T-cell (primary cell): ENCODE data around the gene FAM180A. TPM values are rescaled to one million over a fixed set of nuclear protein-coding genes. Genes with fewer than 3 reads are reported as not detected.

Experiments used
- ATAC-seq, 4 experiments: fragments of 200-7000 bp in 3 of 4; fragments of 150-1000 bp in 1 of 4; cut with Tn5 transposase; replicated peaks in 1 of 4; 1 replicate in 3 of 4; 2 replicates in 1 of 4; pipeline ENCODE4 v1.10.0; 2021; ENCODE audit warnings: moderate library complexity in 3 of 4, mild to moderate bottlenecking in 2 of 4, moderate number of reproducible peaks in 1 of 4
- CTCF ChIA-PET, 2 donors: fragments of 300-600 bp; sonication (Branson Sonifier 250); formaldehyde crosslinking; loops; one replicate each; lab custom pipeline; 2022; ENCODE audit warnings: antibody characterized with exemption in 2 of 2; lab: Charles Lee
- POLR2A ChIA-PET, 2 donors: fragments of 300-600 bp; sonication (Branson Sonifier 250); formaldehyde crosslinking; loops; one replicate each; lab custom pipeline; 2022; ENCODE audit warnings: antibody characterized with exemption in 2 of 2; lab: Charles Lee
- DNase-seq, 35 experiments: peaks; one replicate each; pipeline versions ENCODE4 v3.0.0 to v3.0.0-alpha.2; 2013 to 2023
- H3K27ac ChIP-seq: one replicate; pipeline ENCODE4 v1.5.1; 2013; ENCODE audit warnings: low read length
- H3K27me3 ChIP-seq, 2 experiments: replicated peaks in 1 of 2; 1 replicate in 1 of 2; 2 replicates in 1 of 2; pipeline versions ENCODE4 v1.6.1 to v1.7.0; 2013; ENCODE audit warnings: low read length in 1 of 2, mixed read lengths in 1 of 2; ENCODE audit not compliant: control insufficient read depth in 2 of 2, insufficient read depth in 2 of 2; ENCODE audit errors: extremely low read depth in 1 of 2
- H3K36me3 ChIP-seq, 2 donors: 1 replicate in 1 of 2; 2 replicates in 1 of 2; pipeline versions ENCODE4 v1.6.1 to v1.7.0; 2013; ENCODE audit warnings: low read length in 1 of 2; ENCODE audit not compliant: control insufficient read depth in 2 of 2, insufficient read depth in 1 of 2; ENCODE audit errors: extremely low read depth in 1 of 2
- H3K4me1 ChIP-seq, 2 experiments: 1 replicate in 1 of 2; 2 replicates in 1 of 2; pipeline versions ENCODE4 v1.6.1 to v1.7.0; 2013; ENCODE audit warnings: low read length in 2 of 2, mixed read lengths in 1 of 2; ENCODE audit not compliant: insufficient read depth in 2 of 2, control insufficient read depth in 1 of 2; ENCODE audit errors: extremely low read depth in 1 of 2
- H3K4me3 ChIP-seq, 2 donors: 1 replicate in 1 of 2; 2 replicates in 1 of 2; pipeline versions ENCODE4 v1.5.1 to v1.7.0; 2013; ENCODE audit warnings: mild to moderate bottlenecking in 2 of 2, low read length in 1 of 2, moderate library complexity in 1 of 2; ENCODE audit not compliant: control insufficient read depth in 1 of 2; ENCODE audit errors: extremely low read depth in 1 of 2
- H3K9me3 ChIP-seq: 2 replicates; pipeline ENCODE4 v1.7.0; 2013
- H3K27ac Mint-ChIP-seq, 2 donors: one replicate each; pipeline ENCODE4 v1.8.0; 2020 to 2021; ENCODE audit warnings: mild to moderate bottlenecking in 2 of 2, mixed read lengths in 2 of 2
- H3K27me3 Mint-ChIP-seq, 2 donors: one replicate each; pipeline ENCODE4 v1.8.0; 2021 to 2022; ENCODE audit warnings: mixed read lengths in 2 of 2
- H3K36me3 Mint-ChIP-seq: one replicate; pipeline ENCODE4 v1.8.0; 2021; ENCODE audit warnings: mixed read lengths
- H3K4me1 Mint-ChIP-seq, 3 donors: one replicate each; pipeline ENCODE4 v1.8.0; 2020 to 2022; ENCODE audit warnings: mixed read lengths in 3 of 3, mild to moderate bottlenecking in 1 of 3
- H3K4me3 Mint-ChIP-seq, 3 donors: one replicate each; pipeline ENCODE4 v1.8.0; 2020 to 2022; ENCODE audit warnings: mild to moderate bottlenecking in 3 of 3, mixed read lengths in 3 of 3, moderate library complexity in 3 of 3
- H3K9me3 Mint-ChIP-seq, 3 donors: one replicate each; pipeline ENCODE4 v1.8.0; 2020 to 2022; ENCODE audit warnings: mixed read lengths in 3 of 3
- WGBS: methylation state at CpG from one replicate; pipeline ENCODE4 v1.1.5; 2013; ENCODE audit warnings: missing lambda C conversion rate; ENCODE audit not compliant: insufficient coverage; 5-methylcytosine and 5-hydroxymethylcytosine counted together
- total RNA-seq, 35 experiments: library from RNA in 6 of 35; stranded (reverse) in 6 of 35; fragments of 120-200 nt in 1 of 35; gene quantifications; one replicate each; pipeline versions ENCODE4 v1.2.1 to v1.2.4 and lab custom pipeline; 2013 to 2026

Gene FAM180A
- total RNA-seq, 5 donors from 2014 or later (not counting 1 experiment from before 2014, with no cell fraction given) = not detected

GRCh38 chr7:135769005-135769802 is 20.6 kb upstream of the FAM180A start:
- peaks cover 3 to 12% of the 10 kb centered on the region in 2 experiments for H3K27me3 ChIP-seq
- H3K4me1 ChIP-seq = no peaks in the 10 kb centered on the region
- no peaks in the 10 kb centered on the region for H3K36me3 Mint-ChIP-seq
- no peak for DNase-seq
- H3K9me3 Mint-ChIP-seq = no peaks in the 10 kb centered on the region
- ATAC-seq = no peak
- no peak overlapping the region for H3K27ac Mint-ChIP-seq
- no peak overlapping the region for H3K4me3 ChIP-seq
- H3K27ac ChIP-seq = no peak overlapping the region
- H3K4me3 Mint-ChIP-seq = no peak overlapping the region
- no peaks in the 10 kb centered on the region for H3K36me3 ChIP-seq
- no peaks in the 10 kb centered on the region for H3K9me3 ChIP-seq
- CTCF ChIA-PET = no interaction called here
- peaks cover 15 to 20% of the 10 kb centered on the region in 2 donors for H3K27me3 Mint-ChIP-seq
- POLR2A ChIA-PET = no interaction called here
- H3K4me1 Mint-ChIP-seq = no peaks in the 10 kb centered on the region
- 78% methylated on average over 6 of the region's 7 CpGs for WGBS

DNA sequence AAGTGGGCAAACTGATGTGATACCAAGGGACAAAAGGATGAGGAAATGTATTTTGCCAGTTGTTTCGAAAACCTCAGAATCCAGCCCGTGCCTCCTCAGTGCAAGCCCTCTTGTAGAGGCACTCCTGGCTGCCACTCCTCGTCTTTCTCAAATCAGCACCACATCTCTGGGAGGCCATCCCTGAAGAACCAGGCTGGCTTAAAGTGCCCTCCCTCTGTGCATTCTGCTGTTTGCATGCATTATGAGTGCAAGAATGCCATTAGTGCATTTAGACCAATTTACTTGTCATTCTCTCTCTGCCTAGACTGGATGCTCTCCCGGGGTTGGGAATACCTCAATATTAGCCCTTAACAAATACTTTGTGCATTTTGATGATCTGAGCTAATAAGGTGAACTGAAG is 19.9 kb upstream of the FAM180A start:
- H3K4me3 Mint-ChIP-seq = no peak overlapping the region
- Histone ChIP-seq H3K4me1 (no peaks in the 10 kb centered on the region), H3K27me3 (peaks cover 3 to 12% of the 10 kb centered on the region in 2 experiments), H3K9me3 (no peaks in the 10 kb centered on the region), H3K27ac (no peak overlapping the region), H3K36me3 (no peaks in the 10 kb centered on the region), H3K4me3 (no peak overlapping the region)
- H3K4me1 Mint-ChIP-seq = no peaks in the 10 kb centered on the region
- no peaks in the 10 kb centered on the region for H3K36me3 Mint-ChIP-seq
- H3K27ac Mint-ChIP-seq = no peak overlapping the region
- POLR2A ChIA-PET = no interaction called here
- ATAC-seq = no peak
- no peak for DNase-seq
- CTCF ChIA-PET = no interaction called here
- H3K27me3 Mint-ChIP-seq = peaks cover 19 to 23% of the 10 kb centered on the region in 2 donors
- H3K9me3 Mint-ChIP-seq = no peaks in the 10 kb centered on the region
- WGBS = 80% methylated on average over 2 of the region's 4 CpGs

GRCh38 chr7:135768064-135768463 is 19.5 kb upstream of the FAM180A start:
- Histone ChIP-seq H3K36me3 (no peaks in the 10 kb centered on the region), H3K27ac (no peak overlapping the region), H3K27me3 (peaks cover 3 to 12% of the 10 kb centered on the region in 2 experiments), H3K4me1 (no peaks in the 10 kb centered on the region), H3K9me3 (no peaks in the 10 kb centered on the region), H3K4me3 (no peak overlapping the region)
- 70% methylated on average over 3 of the region's 3 CpGs for WGBS
- DNase-seq = no peak
- H3K4me3 Mint-ChIP-seq = no peak overlapping the region
- POLR2A ChIA-PET = no interaction called here
- H3K27ac Mint-ChIP-seq = no peak overlapping the region
- no peaks in the 10 kb centered on the region for H3K4me1 Mint-ChIP-seq
- no peak for ATAC-seq
- CTCF ChIA-PET = no interaction called here
- H3K36me3 Mint-ChIP-seq = no peaks in the 10 kb centered on the region
- no peaks in the 10 kb centered on the region for H3K9me3 Mint-ChIP-seq
- peaks cover 19 to 23% of the 10 kb centered on the region in 2 donors for H3K27me3 Mint-ChIP-seq

GRCh38 chr7:135763261-135763660 is 14.6 kb upstream of the FAM180A start:
- CTCF ChIA-PET = no interaction called here
- Histone ChIP-seq H3K9me3 (no peaks in the 10 kb centered on the region), H3K36me3 (no peaks in the 10 kb centered on the region), H3K4me1 (no peaks in the 10 kb centered on the region), H3K4me3 (no peak overlapping the region), H3K27me3 (peaks cover 3 to 12% of the 10 kb centered on the region in 2 experiments), H3K27ac (no peak overlapping the region)
- 100% methylated on average over 2 of the region's 2 CpGs for WGBS
- no peaks in the 10 kb centered on the region for H3K9me3 Mint-ChIP-seq
- no peak overlapping the region for H3K27ac Mint-ChIP-seq
- POLR2A ChIA-PET = no interaction called here
- no peak for DNase-seq
- no peaks in the 10 kb centered on the region for H3K36me3 Mint-ChIP-seq
- ATAC-seq = no peak
- peaks cover 34 to 39% of the 10 kb centered on the region in 2 donors for H3K27me3 Mint-ChIP-seq
- no peaks in the 10 kb centered on the region for H3K4me1 Mint-ChIP-seq
- H3K4me3 Mint-ChIP-seq = no peak overlapping the region

- no peak for ATAC-seq
- Histone ChIP-seq H3K27ac (no peak overlapping the region), H3K27me3 (peaks cover 3 to 14% of the 10 kb centered on the region in 2 experiments), H3K4me3 (no peak overlapping the region), H3K9me3 (no peaks in the 10 kb centered on the region), H3K36me3 (no peaks in the 10 kb centered on the region), H3K4me1 (no peaks in the 10 kb centered on the region)
- Mint-ChIP-seq H3K36me3 (no peaks in the 10 kb centered on the region), H3K27me3 (peaks cover 34 to 40% of the 10 kb centered on the region in 2 donors), H3K9me3 (no peaks in the 10 kb centered on the region), H3K27ac (no peak overlapping the region), H3K4me1 (no peaks in the 10 kb centered on the region), H3K4me3 (no peak overlapping the region)
- ChIA-PET POLR2A (no interaction called here), CTCF (no interaction called here)
- WGBS = 71% methylated on average over 3 of the region's 10 CpGs
- no peak for DNase-seq
Measured at GRCh38 chr7:135761751-135762488, 13.3 kb upstream of the FAM180A start.

GRCh38 chr7:135759532-135759931 is 10.9 kb upstream of the FAM180A start:
- no peak overlapping the region for H3K27ac ChIP-seq
- ATAC-seq (no peak), DNase-seq (no peak)
- POLR2A ChIA-PET = no interaction called here
- Mint-ChIP-seq H3K9me3 (no peaks in the 10 kb centered on the region), H3K36me3 (no peaks in the 10 kb centered on the region), H3K27me3 (peaks cover 30 to 45% of the 10 kb centered on the region in 2 donors), H3K4me3 (no peak overlapping the region), H3K27ac (no peak overlapping the region), H3K4me1 (no peaks in the 10 kb centered on the region)
- CTCF ChIA-PET = no interaction called here
- H3K27me3 ChIP-seq = peaks cover 0 to 18% of the 10 kb centered on the region in 2 experiments
- no peaks in the 10 kb centered on the region for H3K36me3 ChIP-seq
- 78% methylated on average over 3 of the region's 4 CpGs for whole genome bisulfite sequencing
- H3K9me3 ChIP-seq = no peaks in the 10 kb centered on the region
- no peak overlapping the region for H3K4me3 ChIP-seq
- H3K4me1 ChIP-seq = no peaks in the 10 kb centered on the region
